ENCODE results near the gene MRPL39.

DNA sequence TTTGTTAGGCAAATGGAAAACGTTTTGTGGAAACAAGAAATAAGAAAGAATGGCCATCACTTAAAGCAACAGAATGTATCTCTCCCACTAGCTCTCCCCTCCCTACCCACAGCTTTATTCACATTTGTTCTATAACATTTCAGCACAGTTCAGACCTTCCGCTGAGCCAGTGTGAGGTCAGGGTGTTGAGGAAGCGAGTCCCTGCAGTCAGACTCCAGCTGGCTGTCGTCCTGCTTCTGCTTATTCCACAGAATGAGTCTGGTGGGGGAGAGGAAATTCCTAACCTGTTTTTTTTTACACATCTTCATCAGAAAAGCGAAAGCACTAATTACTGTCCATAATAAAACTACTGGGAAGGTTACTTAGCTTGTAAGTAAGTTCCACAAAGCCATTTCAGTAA, 39.0 kb downstream of the MRPL39 start:
- TF ChIP-seq, protein P1, sequence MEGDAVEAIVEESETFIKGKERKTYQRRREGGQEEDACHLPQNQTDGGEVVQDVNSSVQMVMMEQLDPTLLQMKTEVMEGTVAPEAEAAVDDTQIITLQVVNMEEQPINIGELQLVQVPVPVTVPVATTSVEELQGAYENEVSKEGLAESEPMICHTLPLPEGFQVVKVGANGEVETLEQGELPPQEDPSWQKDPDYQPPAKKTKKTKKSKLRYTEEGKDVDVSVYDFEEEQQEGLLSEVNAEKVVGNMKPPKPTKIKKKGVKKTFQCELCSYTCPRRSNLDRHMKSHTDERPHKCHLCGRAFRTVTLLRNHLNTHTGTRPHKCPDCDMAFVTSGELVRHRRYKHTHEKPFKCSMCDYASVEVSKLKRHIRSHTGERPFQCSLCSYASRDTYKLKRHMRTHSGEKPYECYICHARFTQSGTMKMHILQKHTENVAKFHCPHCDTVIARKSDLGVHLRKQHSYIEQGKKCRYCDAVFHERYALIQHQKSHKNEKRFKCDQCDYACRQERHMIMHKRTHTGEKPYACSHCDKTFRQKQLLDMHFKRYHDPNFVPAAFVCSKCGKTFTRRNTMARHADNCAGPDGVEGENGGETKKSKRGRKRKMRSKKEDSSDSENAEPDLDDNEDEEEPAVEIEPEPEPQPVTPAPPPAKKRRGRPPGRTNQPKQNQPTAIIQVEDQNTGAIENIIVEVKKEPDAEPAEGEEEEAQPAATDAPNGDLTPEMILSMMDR (IDR thresholded peaks at IDR 0.05): no peak
- TF ChIP-seq EZH2 (IDR thresholded peaks at IDR 0.05; ENCODE audit: borderline replicate concordance, insufficient read depth, low read depth, low read length, poor library complexity, severe bottlenecking): no peak

Measured in B cell (primary cell).